Heart right ventricle (tissue), 16 donors: Measurements from ENCODE around the gene TUBA3C. TPM values are rescaled to one million over a fixed set of nuclear protein-coding genes. Genes with fewer than 3 reads are reported as not detected.
A peak's percentile ranks its signal among the peaks of the same experiment; 100 is the strongest.

Experiments
- ATAC-seq, 8 donors: fragments of 200-7000 bp; cut with Tn5 transposase; one replicate each; pipeline ENCODE4 v1.9.1; 2020; ENCODE audit warnings: mild to moderate bottlenecking in 8 of 8, moderate library complexity in 8 of 8, moderate number of reproducible peaks in 1 of 8
- DNase-seq, 2 donors: peaks; one replicate each; pipeline ENCODE4 v3.0.0-alpha.2; 2020
- H3K27ac ChIP-seq, 10 donors: fragments of 200-600 bp; sonication (generic) in 2 of 10; one replicate each; pipeline versions ENCODE4 v1.5.0 to v1.8.0; 2020 to 2022; ENCODE audit warnings: mild to moderate bottlenecking in 3 of 10
- H3K27me3 ChIP-seq, 7 donors: fragments of 200-600 bp; one replicate each; pipeline ENCODE4 v1.8.0; 2021 to 2022; ENCODE audit warnings: mild to moderate bottlenecking in 2 of 7
- H3K36me3 ChIP-seq, 9 donors: fragments of 200-600 bp; sonication (generic) in 1 of 9; one replicate each; pipeline versions ENCODE4 v1.5.0 to v1.8.0; 2020 to 2022; ENCODE audit warnings: mild to moderate bottlenecking in 2 of 9
- H3K4me1 ChIP-seq, 9 donors: fragments of 200-600 bp; sonication (generic) in 1 of 9; one replicate each; pipeline versions ENCODE4 v1.5.0 to v1.8.0; 2020 to 2022; ENCODE audit warnings: mild to moderate bottlenecking in 4 of 9
- H3K4me3 ChIP-seq, 10 donors: fragments of 200-600 bp; sonication (generic) in 2 of 10; one replicate each; pipeline versions ENCODE4 v1.5.0 to v1.8.0; 2020 to 2022; ENCODE audit warnings: mild to moderate bottlenecking in 7 of 10, moderate library complexity in 2 of 10
- H3K9me3 ChIP-seq, 11 donors: fragments of 200-600 bp in 10 of 11; sonication (generic) in 2 of 11; one replicate each; pipeline versions ENCODE4 v1.5.0 to v1.8.0; 2013 to 2022; ENCODE audit warnings: mild to moderate bottlenecking in 2 of 11, control low read depth in 1 of 11, moderate library complexity in 1 of 11
- CTCF ChIP-seq, 9 donors: fragments of 200-600 bp; sonication (generic) in 2 of 9; IDR thresholded peaks; one replicate each; pipeline versions ENCODE4 v1.5.0 to v1.8.0; 2021 to 2022; ENCODE audit warnings: antibody characterized with exemption in 9 of 9, mild to moderate bottlenecking in 5 of 9, moderate library complexity in 1 of 9
- WGBS, 2 donors: extraction: QIAGEN DNeasy Blood & Tissue Kit; methylation state at CpG; one replicate each; pipeline ENCODE4 v1.1.7; 2013; ENCODE audit warnings: inconsistent platforms in 1 of 2; 5-methylcytosine and 5-hydroxymethylcytosine counted together
- intact Hi-C, 10 donors: fragments of 100-400 bp; cut with DNase I; formaldehyde crosslinking; loops; one replicate each; pipeline versions ENCODE4 v1.11.1 to v1.14.2; 2022
- polyA plus RNA-seq, 2 donors: library from polyadenylated mRNA; stranded (reverse); fragments of 200-250 nt; gene quantifications; one replicate each; pipeline ENCODE4 v1.2.3, GENCODE V29; 2013
- total RNA-seq, 10 donors: library from RNA; stranded (reverse); fragmentation: NEBNext Ultra II Directional in 3 of 10; extraction: Animal tissue kit (Norgen Biotek cat#: 25700) in 3 of 10; gene quantifications; one replicate each; pipeline versions ENCODE4 v1.2.1 to v1.2.4, GENCODE V29; 2021 to 2023
- donor health status: Arrhythmogenic right ventricular cardiomyopathy.
- donor health status: ischemic (EF 13 %, LVEDD 7.1; RV severe dilation, severe dysfunction).
- donor health status: healthy with polysubstance abuse.
- donor health status: DM: no; HTN: yes; CAD: no.
- donor health status: DM: no; HTN: no; CAD: no.
- donor health status: ischemic (EF 25% LVEDD 6.9; RV normal size, moderate dysfunction).
- donor health status: ischemic (EF 25% LVEDD 5.7; RV mildly dilated, moderate dysfunction).
- donor health status: healthy.
- donor health status: DM: yes; HTN: yes; CAD: no.
- donor health status: Ischemic cardiomyopathy.
- donor health status: ischemic (EF 35%, LVEDD 5.7; RV mildly dilated, moderate dysfunction).
- donor health status: nonischemic (EF 11% LVEDD 7.7; RV severe dilation, severe dysfunction).
- donor health status: DM: yes; HTN: yes; CAD: no.
- donor health status: PGD.
- donor health status: ischemic (EF 29% LVEDD 5.4; RV normal size, mild dysfunction).
- donor health status: nonischemic (EF 23%, LVEDD 6.1; RV moderate dilation, normal function).

TUBA3C gene
- total and polyA plus RNA-seq, 12 donors: 0.06 to 0.20 TPM; not detected in 10

- 48 to 52% methylated on average over 5 of the region's 5 CpGs for WGBS, 2 donors
- no peak for TF ChIP-seq CTCF (IDR thresholded peaks at IDR 0.05)
- Histone ChIP-seq H3K27me3 (no peaks in the 10 kb centered on the region), H3K36me3 (no peaks in the 10 kb centered on the region), H3K4me1 (peaks cover 0 to 19% (median 9%) of the 10 kb centered on the region in 9 donors), H3K9me3 (peaks cover 0 to 19% (median 2%) of the 10 kb centered on the region in 11 donors), H3K4me3 (no peak overlapping the region), H3K27ac (no peak overlapping the region)
- intact Hi-C loops: no loop called here
- ATAC-seq: peak in 7 of 8 donors; percentile 33 to 73 (median 56)
- no peak for DNase-seq
Observed at GRCh38 chr13:19152403-19152802, 29.2 kb downstream of the TUBA3C start.

GRCh38 chr13:19151581-19152263, 29.9 kb downstream of the TUBA3C start:
- DNase-seq (no peak), ATAC-seq (no peak)
- H3K9me3 ChIP-seq: peaks cover 0 to 19% (median 2%) of the 10 kb centered on the region in 11 donors
- no peaks in the 10 kb centered on the region for H3K27me3 ChIP-seq
- no peak for TF ChIP-seq CTCF (IDR thresholded peaks at IDR 0.05)
- 76 to 83% methylated on average over 14 of the region's 14 CpGs for WGBS, 2 donors
- intact Hi-C loops: no loop called here
- H3K27ac ChIP-seq: no peak overlapping the region
- H3K4me1 ChIP-seq: peaks cover 0 to 19% (median 9%) of the 10 kb centered on the region in 9 donors
- no peak overlapping the region for H3K4me3 ChIP-seq
- H3K36me3 ChIP-seq: no peaks in the 10 kb centered on the region

- H3K36me3 ChIP-seq: no peaks in the 10 kb centered on the region
- DNase-seq (peak; percentile 16 to 40), ATAC-seq (peak; percentile 39 to 80 (median 72))
- no peak overlapping the region for H3K4me3 ChIP-seq
- H3K9me3 ChIP-seq: peaks cover 0 to 19% (median 2%) of the 10 kb centered on the region in 11 donors
- peaks cover 0 to 19% (median 9%) of the 10 kb centered on the region in 9 donors for H3K4me1 ChIP-seq
- peak overlapping the region in 2 of 10 donors; percentile 19 to 60 for H3K27ac ChIP-seq
- TF ChIP-seq CTCF (IDR thresholded peaks at IDR 0.05): no peak
- intact Hi-C loops: no loop called here
- 69 to 81% methylated on average over 8 of the region's 8 CpGs for whole genome bisulfite sequencing, 2 donors
- peaks cover 0 to under 1% (median 0%) of the 10 kb centered on the region in 7 donors for H3K27me3 ChIP-seq
Observed at GRCh38 chr13:19150712-19151228, 30.9 kb downstream of the TUBA3C start.

GRCh38 chr13:19150226-19150625, 31.4 kb downstream of the TUBA3C start:
- DNase-seq (no peak), ATAC-seq (no peak)
- H3K27me3 ChIP-seq: peaks cover 0 to 5% (median 0%) of the 10 kb centered on the region in 7 donors
- peaks cover 0 to 19% (median 2%) of the 10 kb centered on the region in 11 donors for H3K9me3 ChIP-seq
- H3K4me3 ChIP-seq: no peak overlapping the region
- H3K36me3 ChIP-seq: no peaks in the 10 kb centered on the region
- TF ChIP-seq CTCF (IDR thresholded peaks at IDR 0.05): no peak
- no peak overlapping the region for H3K27ac ChIP-seq
- 81 to 85% methylated on average over 10 of the region's 10 CpGs for WGBS, 2 donors
- intact Hi-C loops: no loop called here
- H3K4me1 ChIP-seq: peaks cover 0 to 19% (median 9%) of the 10 kb centered on the region in 9 donors
